Activated CD4-positive, alpha-beta memory T cell treated with anti-CD3 and anti-CD28 coated beads for 36 hours (primary cell): Measurements from ENCODE around the gene SAP130. TPM values are rescaled to one million over a fixed set of nuclear protein-coding genes. Genes with fewer than 3 reads are reported as not detected.

Experiments used
- CTCF ChIA-PET: fragments of 350-600 bp; sonication (Branson Sonifier 250); formaldehyde crosslinking; loops from one replicate; lab custom pipeline; 2021; ENCODE audit warnings: antibody characterized with exemption, inconsistent platforms; lab: Charles Lee
- POLR2A ChIA-PET: fragments of 350-600 bp; sonication (Branson Sonifier 250); formaldehyde crosslinking; loops from one replicate; lab custom pipeline; 2021; ENCODE audit warnings: antibody characterized with exemption; lab: Charles Lee
- DNase-seq: peaks from one replicate; pipeline ENCODE4 v3.0.0-alpha.2; 2020
- H3K27ac Mint-ChIP-seq: one replicate; pipeline ENCODE4 v1.8.0; 2021; ENCODE audit warnings: mixed read lengths
- H3K27me3 Mint-ChIP-seq: one replicate; pipeline ENCODE4 v1.8.0; 2021; ENCODE audit warnings: mixed read lengths
- H3K36me3 Mint-ChIP-seq: one replicate; pipeline ENCODE4 v1.8.0; 2021; ENCODE audit warnings: mixed read lengths
- H3K4me1 Mint-ChIP-seq: one replicate; pipeline ENCODE4 v1.8.0; 2021; ENCODE audit warnings: low read depth, mixed read lengths
- H3K4me3 Mint-ChIP-seq: one replicate; pipeline ENCODE4 v1.8.0; 2021; ENCODE audit warnings: mild to moderate bottlenecking, mixed read lengths
- H3K9me3 Mint-ChIP-seq: one replicate; pipeline ENCODE4 v1.8.0; 2021; ENCODE audit warnings: mixed read lengths
- intact Hi-C: fragments of 100-400 bp; cut with micrococcal nuclease; formaldehyde crosslinking; loops from one replicate; pipeline ENCODE4 v1.15.1; 2023
- total RNA-seq, 2 experiments: library from RNA; stranded (reverse); gene quantifications; one replicate each; pipeline ENCODE4 v1.2.3, GENCODE V29; 2021

Gene SAP130
- total RNA-seq, 2 experiments from 2014 or later: 21.8 to 25.7 TPM

DNA sequence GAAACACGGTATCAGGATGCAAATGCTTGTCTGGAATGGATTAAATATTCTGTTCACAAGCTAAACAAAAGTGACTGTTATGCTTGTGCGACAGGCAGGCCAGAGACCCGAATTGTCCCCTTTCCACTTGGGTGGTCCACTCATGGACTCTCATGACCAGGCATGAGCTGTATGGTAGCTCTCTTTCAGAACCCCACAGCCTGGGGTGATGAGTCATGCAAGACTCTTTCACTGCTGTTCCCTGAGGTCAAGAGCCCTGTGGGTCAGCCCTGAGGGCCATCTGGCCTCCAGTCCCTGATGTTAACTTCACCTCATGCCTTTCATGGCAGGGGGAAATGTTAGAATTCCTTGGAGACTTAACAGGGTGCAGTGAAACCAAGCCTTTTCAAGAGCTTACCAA, 13.7 kb upstream of the SAP130 start:
- no peak for DNase-seq
- Mint-ChIP-seq H3K27me3 (peaks cover 25% of the 10 kb centered on the region), H3K4me1 (no peaks in the 10 kb centered on the region), H3K9me3 (peaks cover 36% of the 10 kb centered on the region), H3K36me3 (peaks cover 9% of the 10 kb centered on the region), H3K27ac (no peak overlapping the region), H3K4me3 (no peak overlapping the region)
- intact Hi-C loops: no loop called here
- POLR2A ChIA-PET: no interaction called here
- CTCF ChIA-PET: no interaction called here

DNA sequence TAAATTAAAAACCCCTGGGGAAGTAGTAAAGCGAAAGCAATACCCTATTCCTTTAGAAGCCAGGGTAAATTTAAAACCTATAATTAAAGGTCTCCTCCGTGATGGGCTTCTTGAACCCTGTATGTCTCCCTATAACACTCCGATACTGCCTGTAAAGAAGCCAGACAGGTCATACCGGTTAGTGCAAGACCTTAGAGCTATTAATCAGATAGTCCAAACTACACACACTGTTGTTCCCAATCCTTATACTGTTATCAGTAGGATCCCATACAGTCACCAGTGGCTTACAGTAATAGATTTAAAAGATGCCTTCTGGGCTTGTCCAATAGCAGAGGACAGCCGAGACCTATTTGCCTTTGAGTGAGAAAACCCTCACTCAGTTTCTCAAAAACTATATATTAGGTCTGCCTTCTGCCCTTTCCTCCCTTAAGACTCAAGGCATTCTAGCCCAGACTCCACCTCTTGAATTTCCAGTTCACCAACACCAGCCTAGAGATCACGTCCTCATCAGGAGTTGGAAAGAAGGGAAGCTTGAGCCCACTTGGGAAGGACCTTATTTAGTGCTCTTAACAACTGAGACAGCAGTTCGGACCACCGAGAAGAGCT, 12.4 kb upstream of the SAP130 start:
- no peak overlapping the region for H3K27ac Mint-ChIP-seq
- peaks cover 12% of the 10 kb centered on the region for H3K36me3 Mint-ChIP-seq
- H3K4me1 Mint-ChIP-seq: no peaks in the 10 kb centered on the region
- intact Hi-C loops: no loop called here
- peaks cover 41% of the 10 kb centered on the region for H3K9me3 Mint-ChIP-seq
- no peak overlapping the region for H3K4me3 Mint-ChIP-seq
- ChIA-PET CTCF (interaction anchor here (0.6 kb wide), 1 partner anchor 181 kb away, joined by 4 read pairs; no protein-coding TSS in a partner anchor), POLR2A (no interaction called here)
- no peak for DNase-seq
- peaks cover 24% of the 10 kb centered on the region for H3K27me3 Mint-ChIP-seq

DNA sequence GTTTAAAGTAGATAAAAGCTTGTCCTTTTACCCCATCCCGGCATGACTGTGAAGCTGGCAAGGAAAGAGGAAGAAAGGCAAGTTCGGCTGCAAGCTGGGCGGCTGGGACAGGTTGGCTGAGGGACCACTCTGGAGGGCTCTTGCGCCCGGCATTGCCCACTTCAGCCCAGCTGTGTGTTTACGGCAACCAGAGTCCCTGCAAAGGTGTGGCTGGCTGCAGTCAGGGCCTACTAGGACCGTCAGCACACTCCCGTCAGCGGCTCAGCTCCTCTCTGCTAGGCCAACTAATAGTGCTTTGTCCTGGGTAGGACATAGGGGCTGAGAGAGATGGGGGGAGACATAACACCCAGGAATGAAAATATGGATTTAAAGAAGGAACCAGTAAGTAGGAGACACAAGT, 11.7 kb upstream of the SAP130 start:
- POLR2A ChIA-PET: no interaction called here
- Mint-ChIP-seq H3K27ac (no peak overlapping the region), H3K36me3 (peaks cover 12% of the 10 kb centered on the region), H3K9me3 (peaks cover 41% of the 10 kb centered on the region), H3K27me3 (peaks cover 24% of the 10 kb centered on the region), H3K4me1 (no peaks in the 10 kb centered on the region), H3K4me3 (no peak overlapping the region)
- CTCF ChIA-PET: no interaction called here
- intact Hi-C loops: no loop called here
- no peak for DNase-seq

DNA sequence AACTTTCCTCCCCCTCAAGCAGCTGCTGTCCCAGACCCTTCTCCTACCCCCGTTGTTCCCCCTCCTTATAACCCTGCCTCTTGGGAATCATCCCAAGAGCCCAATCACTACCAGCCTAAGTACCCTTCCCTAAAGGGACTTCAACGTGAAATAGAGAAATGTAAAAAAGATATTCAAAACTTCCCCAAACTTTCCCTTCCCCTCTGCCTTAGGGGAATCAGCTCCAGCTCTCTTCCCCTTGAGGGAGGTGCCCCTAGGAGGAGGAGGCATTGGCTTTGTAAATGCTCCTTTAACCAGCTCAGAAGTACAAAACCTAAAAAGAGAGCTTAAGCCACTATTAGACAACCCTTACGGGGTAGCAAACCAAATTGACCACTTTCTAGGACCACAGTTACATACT, 10.6 kb upstream of the SAP130 start:
- POLR2A ChIA-PET: no interaction called here
- Mint-ChIP-seq H3K36me3 (peaks cover 12% of the 10 kb centered on the region), H3K4me1 (no peaks in the 10 kb centered on the region), H3K27me3 (peaks cover 24% of the 10 kb centered on the region), H3K9me3 (peaks cover 34% of the 10 kb centered on the region), H3K27ac (no peak overlapping the region), H3K4me3 (no peak overlapping the region)
- CTCF ChIA-PET: no interaction called here
- no peak for DNase-seq
- intact Hi-C loops: no loop called here

DNA sequence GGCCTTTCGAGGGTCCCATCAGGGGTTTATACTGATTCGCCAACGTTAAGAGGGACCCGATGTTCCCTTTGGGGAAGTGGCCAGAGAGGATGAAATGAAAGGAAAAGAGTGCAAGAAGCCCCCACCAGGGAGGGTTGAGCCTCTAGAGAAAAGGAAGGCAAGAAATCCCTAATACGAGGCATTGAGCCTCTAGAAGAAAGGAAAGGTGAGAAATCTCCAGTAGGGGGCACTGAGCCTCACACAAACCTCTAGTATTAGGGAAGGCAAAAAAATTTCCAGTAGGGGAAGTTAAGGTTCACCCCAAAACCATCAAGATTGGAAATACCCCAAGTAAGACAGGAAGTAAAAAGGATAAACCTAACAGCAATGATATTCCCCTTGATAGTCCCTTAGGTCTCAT, 9.8 kb upstream of the SAP130 start:
- POLR2A ChIA-PET: no interaction called here
- H3K27me3 Mint-ChIP-seq: peaks cover 24% of the 10 kb centered on the region
- H3K27ac Mint-ChIP-seq: no peak overlapping the region
- H3K4me3 Mint-ChIP-seq: no peak overlapping the region
- intact Hi-C loops: no loop called here
- H3K9me3 Mint-ChIP-seq: peaks cover 29% of the 10 kb centered on the region
- no peak for DNase-seq
- H3K4me1 Mint-ChIP-seq: no peaks in the 10 kb centered on the region
- CTCF ChIA-PET: no interaction called here
- H3K36me3 Mint-ChIP-seq: peaks cover 12% of the 10 kb centered on the region

DNA sequence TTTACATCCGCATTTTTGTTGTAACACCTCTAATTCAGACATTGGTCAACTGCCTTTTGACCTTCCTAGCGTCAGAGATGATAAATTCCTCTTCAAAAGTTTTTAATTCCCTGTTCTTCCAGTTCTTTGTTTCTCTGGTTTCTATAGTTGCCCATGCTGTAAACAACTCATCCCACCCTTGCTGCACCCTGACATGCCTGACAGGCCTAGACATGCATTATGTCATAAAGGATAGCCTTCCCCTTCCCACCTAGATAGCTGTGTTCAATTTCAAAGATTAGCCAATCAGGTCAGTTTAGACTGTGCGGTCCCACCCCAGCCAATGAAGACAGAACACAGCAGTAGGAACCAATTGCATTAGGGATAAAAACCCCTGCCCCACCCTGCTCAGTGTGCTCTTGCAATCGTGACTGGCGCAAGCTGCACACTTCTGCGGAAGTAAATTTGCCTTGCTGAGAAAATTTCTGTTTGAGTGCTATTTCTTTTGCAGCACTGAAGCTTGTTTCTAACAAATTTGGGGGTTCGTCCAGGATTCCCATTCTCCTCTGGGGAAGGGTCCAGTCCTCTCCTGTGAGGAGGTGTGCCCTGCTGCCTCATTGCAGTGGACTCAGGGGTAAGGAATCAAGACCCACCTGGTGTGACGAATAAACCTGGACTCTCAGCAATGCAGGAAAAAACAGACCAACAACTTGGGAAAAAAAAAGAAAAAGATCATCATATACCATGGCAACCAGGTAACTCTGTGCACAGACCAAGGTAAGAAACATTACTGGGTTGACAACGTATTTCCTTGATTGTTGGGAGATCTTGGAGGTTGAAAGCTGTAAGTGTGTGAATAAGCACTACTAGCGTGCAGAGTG, 9.1 kb upstream of the SAP130 start:
- POLR2A ChIA-PET: no interaction called here
- H3K4me3 Mint-ChIP-seq: no peak overlapping the region
- no peak overlapping the region for H3K27ac Mint-ChIP-seq
- no peaks in the 10 kb centered on the region for H3K4me1 Mint-ChIP-seq
- intact Hi-C loops: no loop called here
- peaks cover 24% of the 10 kb centered on the region for H3K27me3 Mint-ChIP-seq
- peaks cover 31% of the 10 kb centered on the region for H3K9me3 Mint-ChIP-seq
- CTCF ChIA-PET: no interaction called here
- DNase-seq: no peak
- peaks cover 12% of the 10 kb centered on the region for H3K36me3 Mint-ChIP-seq

DNA sequence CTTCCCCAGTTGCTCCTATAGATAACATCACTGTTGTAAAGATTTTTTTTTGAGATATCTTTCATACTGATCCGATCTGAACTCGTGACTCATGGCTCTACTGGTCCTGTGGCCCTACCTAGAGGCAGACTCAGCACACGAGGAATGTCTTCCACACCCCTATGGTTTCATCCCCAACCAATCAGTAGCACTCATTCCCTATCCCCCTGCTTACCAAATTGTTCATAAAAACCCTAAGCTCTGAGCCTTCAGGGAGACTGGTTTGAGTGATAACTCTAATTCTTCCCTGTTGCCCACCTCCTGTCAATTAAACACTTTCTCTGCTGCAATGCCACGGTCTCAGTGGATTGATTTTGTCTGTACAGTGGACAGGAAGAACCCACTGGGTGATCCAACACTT, 4.2 kb upstream of the SAP130 start:
- no peak for DNase-seq
- peaks cover 6% of the 10 kb centered on the region for H3K36me3 Mint-ChIP-seq
- CTCF ChIA-PET: no interaction called here
- H3K27me3 Mint-ChIP-seq: no peaks in the 10 kb centered on the region
- POLR2A ChIA-PET: no interaction called here
- H3K9me3 Mint-ChIP-seq: peaks cover 18% of the 10 kb centered on the region
- intact Hi-C loops: no loop called here
- H3K27ac Mint-ChIP-seq: no peak overlapping the region
- no peak overlapping the region for H3K4me3 Mint-ChIP-seq
- peaks cover 8% of the 10 kb centered on the region for H3K4me1 Mint-ChIP-seq

DNA sequence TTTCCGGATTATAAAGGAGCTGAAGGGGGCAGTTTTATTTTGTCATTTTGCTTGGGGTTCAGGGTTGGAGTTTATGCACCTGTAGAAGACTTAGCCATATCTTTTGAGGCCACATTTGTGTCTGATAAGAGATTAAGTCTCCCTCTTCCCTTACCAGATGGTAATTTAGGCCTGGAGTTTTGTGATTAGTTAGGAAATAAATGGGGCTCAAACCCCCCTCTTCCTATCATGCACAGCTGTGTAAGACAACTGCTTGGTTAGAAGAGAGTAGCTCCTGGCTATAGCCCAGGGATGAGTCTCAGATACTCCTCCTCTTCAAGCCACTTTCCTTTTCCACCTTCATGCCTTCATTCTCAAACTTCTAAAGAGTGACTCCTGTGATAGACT, 802 bp upstream of the SAP130 start:
- Mint-ChIP-seq H3K9me3 (peaks cover 8% of the 10 kb centered on the region), H3K27me3 (no peaks in the 10 kb centered on the region), H3K4me1 (peaks cover 16% of the 10 kb centered on the region), H3K27ac (no peak overlapping the region), H3K36me3 (peaks cover 2% of the 10 kb centered on the region), H3K4me3 (peak overlapping the region; percentile 79)
- ChIA-PET CTCF (interaction anchor here (1.1 kb wide), 2 partner anchors 62 to 437 kb away, joined by 3 to 5 read pairs; partner anchors contain the start of gene UGGT1), POLR2A (interaction anchor here (2.2 kb wide), 1 partner anchor 62 kb away, joined by 17 read pairs; the partner anchor contains the start of gene UGGT1)
- no peak for DNase-seq
- intact Hi-C loops: loop anchor here (1.0 to 10.0 kb wide), 5 partner anchors 63 to 944 kb away; partner anchors contain the start of genes HS6ST1, MAP3K2, SFT2D3 and UGGT1

DNA sequence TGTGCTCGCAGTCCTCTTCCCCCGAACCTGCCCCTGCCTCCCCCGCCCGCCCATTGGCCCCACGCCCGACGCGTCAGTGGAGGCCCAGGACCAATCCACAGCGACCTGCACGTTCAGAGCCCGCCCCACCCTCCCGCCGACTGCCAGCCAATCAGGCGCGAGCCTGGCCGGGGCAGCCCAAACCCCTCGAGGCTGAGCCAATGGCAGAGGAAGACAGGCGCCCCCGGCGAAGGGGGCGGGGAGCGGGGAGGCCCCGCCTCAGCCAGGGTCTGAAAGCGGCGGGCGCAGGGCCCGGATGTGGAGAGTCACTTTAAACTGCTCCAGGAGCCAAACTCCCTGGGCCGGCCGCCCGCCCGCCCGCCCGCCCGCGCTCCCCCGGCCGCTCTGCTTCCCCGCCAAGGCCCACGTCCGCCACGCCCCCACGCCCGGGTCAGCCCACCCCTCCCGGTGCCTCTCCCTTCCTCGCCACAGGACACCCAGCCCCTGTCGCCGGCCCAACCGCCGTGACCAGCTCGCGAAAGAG, 520 bp downstream of the SAP130 start:
- peak overlapping the region; percentile 97 for H3K4me3 Mint-ChIP-seq
- peak; percentile 100 for DNase-seq
- peaks cover 16% of the 10 kb centered on the region for H3K4me1 Mint-ChIP-seq
- peaks cover 4% of the 10 kb centered on the region for H3K9me3 Mint-ChIP-seq
- CTCF ChIA-PET: no interaction called here
- H3K27me3 Mint-ChIP-seq: no peaks in the 10 kb centered on the region
- intact Hi-C loops: loop anchor here (1.0 to 10.0 kb wide), 7 partner anchors 141 to 943 kb away; partner anchors contain the start of genes HS6ST1, IWS1, MAP3K2 and POLR2D
- POLR2A ChIA-PET: interaction anchor here (2.2 kb wide), 1 partner anchor 64 kb away, joined by 17 read pairs; the partner anchor contains the start of gene UGGT1
- H3K36me3 Mint-ChIP-seq: peaks cover 2% of the 10 kb centered on the region
- peak overlapping the region; percentile 80 for H3K27ac Mint-ChIP-seq

DNA sequence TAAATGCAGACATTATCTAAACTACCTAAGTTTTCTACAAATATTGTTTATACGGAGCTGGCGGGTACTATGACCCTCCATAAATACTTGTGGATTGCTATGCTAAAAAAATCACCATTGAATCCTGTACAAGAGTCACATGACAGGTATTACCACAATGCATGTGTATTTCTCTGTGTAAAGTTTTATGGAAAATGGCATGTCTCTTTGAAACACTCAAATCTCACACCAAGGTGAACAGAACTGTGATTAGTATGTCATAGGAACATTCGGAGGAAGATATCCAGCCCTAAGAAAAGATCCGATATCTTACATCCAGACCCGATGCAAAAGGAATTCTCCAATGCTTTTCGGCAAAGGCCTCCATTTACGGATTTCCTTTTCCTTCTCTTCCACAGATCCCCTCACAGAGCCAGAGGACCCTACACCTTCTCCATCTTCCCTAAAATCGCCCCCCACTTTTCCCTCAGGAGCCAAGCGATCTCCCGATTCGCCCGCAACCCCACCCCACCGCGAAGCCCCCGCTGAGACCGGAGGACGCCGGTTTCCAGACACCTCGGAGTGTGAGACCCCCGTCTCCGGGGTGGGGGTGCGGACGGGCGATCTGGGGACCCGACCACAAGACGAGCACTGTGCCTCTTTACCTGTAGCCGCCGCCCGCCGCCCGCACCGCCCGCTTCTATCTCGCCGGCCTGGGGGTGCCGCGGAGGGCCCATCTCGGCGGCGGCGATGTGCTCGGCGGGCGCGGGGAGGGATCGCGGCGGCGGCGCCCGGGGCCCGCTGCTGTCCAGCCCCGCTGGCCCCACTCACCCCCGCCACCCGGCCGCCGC, 1.2 kb downstream of the SAP130 start:
- POLR2A ChIA-PET: interaction anchor here (1.3 kb wide), 1 partner anchor 64 kb away, joined by 4 read pairs; the partner anchor contains the start of gene UGGT1
- no peaks in the 10 kb centered on the region for H3K27me3 Mint-ChIP-seq
- peak overlapping the region; percentile 97 for H3K4me3 Mint-ChIP-seq
- H3K36me3 Mint-ChIP-seq: peaks cover 4% of the 10 kb centered on the region
- intact Hi-C loops: loop anchor here (1.0 to 10.0 kb wide), 7 partner anchors 140 to 942 kb away; partner anchors contain the start of genes HS6ST1, IWS1, MAP3K2 and POLR2D
- H3K9me3 Mint-ChIP-seq: no peaks in the 10 kb centered on the region
- CTCF ChIA-PET: no interaction called here
- no peak for DNase-seq
- H3K27ac Mint-ChIP-seq: peak overlapping the region; percentile 66
- H3K4me1 Mint-ChIP-seq: peaks cover 16% of the 10 kb centered on the region

DNA sequence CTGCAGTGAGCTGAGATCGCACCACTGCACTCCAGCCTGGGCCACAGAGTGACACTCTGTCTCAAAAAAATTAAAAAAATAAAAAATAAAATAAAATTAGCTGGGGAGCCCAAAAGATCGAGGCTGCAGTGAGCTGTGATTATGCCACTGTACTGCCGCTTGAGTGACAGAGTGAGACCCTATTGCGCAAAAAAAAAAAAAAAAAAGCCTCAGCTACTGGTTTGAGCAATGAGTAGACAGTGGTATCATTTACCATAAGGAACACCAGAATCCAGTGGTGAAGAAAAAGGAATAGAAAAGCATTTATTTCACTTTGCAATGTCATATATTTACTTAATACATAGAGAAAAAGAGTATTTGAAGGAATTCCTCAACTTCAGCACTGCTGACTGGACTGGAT, 3.0 kb downstream of the SAP130 start:
- ChIA-PET CTCF (interaction anchor here (0.6 kb wide), 1 partner anchor 98 kb away, joined by 3 read pairs; no protein-coding TSS in a partner anchor), POLR2A (interaction anchor here (0.6 to 0.7 kb wide), 2 partner anchors 66 to 320 kb away, joined by 3 to 4 read pairs; partner anchors contain the start of gene UGGT1)
- H3K36me3 Mint-ChIP-seq: peaks cover 4% of the 10 kb centered on the region
- intact Hi-C loops: loop anchor here (5.0 to 10.0 kb wide), 4 partner anchors 292 to 940 kb away; partner anchors contain the start of genes HS6ST1, MAP3K2 and SFT2D3
- H3K4me1 Mint-ChIP-seq: peaks cover 16% of the 10 kb centered on the region
- DNase-seq: no peak
- no peaks in the 10 kb centered on the region for H3K9me3 Mint-ChIP-seq
- H3K27me3 Mint-ChIP-seq: no peaks in the 10 kb centered on the region
- H3K4me3 Mint-ChIP-seq: no peak overlapping the region
- H3K27ac Mint-ChIP-seq: no peak overlapping the region
